Measurements from ENCODE around the gene GUCD1.

DNA sequence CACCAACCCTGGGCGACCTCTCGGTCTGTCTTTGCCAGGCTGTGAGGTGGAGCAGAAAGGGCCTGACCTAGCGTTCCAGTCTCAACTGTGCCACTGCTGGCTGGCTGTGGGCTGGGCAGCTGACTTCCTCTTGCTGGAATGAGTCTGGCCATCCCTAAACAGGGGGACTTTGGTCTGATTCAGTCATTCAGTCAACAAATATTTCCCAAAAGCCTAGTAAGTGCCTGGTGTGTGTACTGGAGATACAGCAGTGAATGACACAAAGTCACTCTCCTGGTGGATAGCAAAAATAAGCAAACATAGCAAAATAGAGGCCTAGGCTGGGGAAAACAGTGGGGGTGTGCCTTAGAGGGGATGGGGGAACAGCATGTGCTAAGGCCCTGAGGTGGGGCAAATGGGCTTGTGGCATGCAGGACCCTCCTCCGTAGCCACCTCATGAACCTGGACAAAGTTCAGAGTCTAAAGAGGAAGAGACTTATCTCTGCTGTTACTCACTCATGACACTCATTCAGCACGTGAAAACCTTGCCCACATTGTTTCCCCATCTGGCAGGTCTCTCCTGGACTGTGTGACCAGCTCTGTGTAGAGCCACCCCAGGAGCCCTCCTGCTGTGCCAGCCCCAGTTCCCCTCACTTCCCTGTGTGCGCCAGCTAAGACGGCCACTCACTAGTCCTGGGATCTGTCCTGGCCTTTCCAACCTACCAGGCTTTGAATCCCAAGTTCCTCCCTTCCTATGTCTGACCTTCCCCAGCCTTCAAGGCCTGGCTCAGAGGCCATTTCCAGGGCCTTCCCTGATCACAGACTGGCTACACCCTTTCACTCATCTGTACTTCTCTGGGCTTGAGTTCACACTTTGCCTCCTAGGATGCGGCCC is 4.7 kb downstream of the GUCD1 start:
- no peak for TF ChIP-seq CTCF (IDR thresholded peaks at IDR 0.05; ENCODE audit: low read length)
- no peak for TF ChIP-seq EZH2 (IDR thresholded peaks at IDR 0.05; ENCODE audit: borderline replicate concordance, low read length)

Measured in OCI-LY1 (cell line).